HG03108 (cell line): ENCODE results near the gene C7orf57.

ENCODE experiments used
- ATAC-seq: cut with Tn5 transposase; IDR thresholded peaks from one replicate; pipeline ENCODE4 v1.9.1; 2021; ENCODE audit warnings: moderate library complexity; ENCODE audit not compliant: unreplicated experiment

The C7orf57 gene

DNA sequence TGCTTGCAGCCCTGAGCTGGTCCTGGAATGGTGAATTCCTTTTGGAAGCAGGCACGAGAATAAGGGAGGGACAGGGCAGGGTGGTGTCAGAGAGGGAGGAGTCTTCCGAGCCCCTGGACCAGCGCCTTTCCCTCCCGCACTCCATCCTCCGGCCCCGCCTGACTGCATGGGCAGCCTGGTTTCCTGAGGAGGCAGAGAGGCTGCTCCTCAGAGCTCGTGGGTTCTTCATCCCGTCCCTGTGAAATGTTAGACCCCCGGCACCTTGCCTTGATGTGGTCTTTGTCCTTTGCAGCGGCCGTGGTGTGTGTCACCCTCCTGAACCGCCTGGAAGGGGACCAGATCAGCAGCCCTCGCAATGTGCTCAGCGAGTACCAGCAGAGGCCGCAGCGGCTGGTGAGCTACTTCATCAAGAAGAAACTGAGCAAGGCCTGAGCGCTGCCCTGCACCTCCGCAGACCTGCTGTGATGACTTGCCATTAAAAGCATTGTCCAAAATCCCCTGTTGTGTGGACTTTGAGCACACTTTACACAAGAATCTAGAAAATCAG is 72.7 kb downstream of the C7orf57 start:
- ATAC-seq, result no peak

DNA sequence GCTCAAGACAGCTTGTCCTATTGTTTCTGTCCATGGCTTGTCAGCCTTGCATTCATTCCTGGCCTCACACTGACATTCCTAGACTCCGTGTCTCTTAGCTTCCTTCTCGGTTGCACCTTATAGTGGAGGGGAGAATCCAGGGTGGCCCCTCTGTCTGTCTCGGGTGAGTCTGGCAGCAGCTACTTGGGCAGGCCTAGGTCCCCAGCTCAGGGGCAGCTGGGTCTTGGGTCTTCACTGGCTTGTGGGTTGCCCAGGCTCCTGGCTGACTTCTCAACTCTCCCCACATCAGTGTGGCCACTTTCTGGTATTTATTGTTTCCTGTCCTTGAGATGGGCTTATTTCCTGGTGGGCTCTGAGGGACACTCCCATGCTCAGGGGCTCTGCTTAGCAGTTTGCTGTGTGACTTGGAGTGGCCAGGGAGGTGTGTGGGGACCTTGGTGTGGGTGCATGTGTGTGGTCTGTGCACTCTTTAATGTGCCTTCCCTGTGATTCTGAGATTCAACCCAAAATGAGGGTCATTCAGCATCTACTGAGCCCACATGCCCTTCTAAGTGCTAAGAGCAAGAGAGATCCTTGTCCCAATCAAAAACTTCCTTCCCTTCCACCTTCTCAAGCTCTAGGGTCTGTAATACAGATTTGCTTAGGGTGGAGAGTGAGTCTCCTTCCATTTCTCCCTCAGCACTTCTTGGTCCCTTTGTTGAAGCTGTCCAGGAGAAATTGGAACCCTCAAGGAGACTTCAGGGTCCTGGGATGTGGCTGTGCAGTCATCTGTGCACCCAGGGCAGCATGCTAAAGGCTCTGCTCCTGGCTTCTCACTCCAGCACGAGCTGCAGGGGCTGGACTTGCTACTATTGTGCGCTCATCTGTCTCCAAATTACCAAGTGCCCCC is 73.9 kb downstream of the C7orf57 start:
- no peak for ATAC-seq

DNA sequence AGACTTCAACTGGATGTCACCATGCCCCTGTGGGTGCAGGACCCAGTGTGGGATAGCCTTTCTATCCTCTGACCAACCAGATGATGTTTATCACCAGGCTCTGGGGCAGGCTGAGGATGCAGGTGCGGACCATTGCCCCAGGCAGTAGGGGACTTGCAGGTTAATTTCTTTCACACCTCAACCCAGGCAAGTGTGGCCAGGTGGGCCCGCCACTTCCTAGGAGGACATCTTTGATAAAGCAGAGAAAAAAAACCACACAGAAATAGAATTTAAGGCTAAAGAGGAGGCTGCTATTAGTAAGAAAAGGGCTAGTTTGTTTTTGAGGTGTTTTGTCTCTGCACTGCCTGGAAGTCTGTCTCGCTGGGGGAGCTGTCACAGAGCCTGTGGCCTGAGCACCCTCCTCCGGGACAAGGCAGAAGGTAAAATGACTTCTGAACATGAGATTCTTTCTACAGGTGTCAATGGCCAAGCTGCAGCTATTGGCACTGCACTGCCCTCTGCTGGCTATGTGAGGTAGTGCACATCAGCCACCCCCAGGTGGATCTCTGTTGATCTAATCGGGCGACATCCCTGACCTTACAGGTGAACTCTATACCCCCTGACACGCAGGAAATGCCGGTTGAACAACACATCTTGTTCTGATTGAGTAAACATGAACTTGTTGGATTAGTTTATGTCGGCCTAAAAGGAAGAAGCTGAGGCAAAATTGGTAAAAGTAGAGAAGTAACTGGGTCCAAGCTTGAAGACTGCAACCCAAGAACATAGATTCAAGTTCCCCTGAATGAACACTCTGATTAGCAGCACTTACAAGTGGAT is 74.7 kb downstream of the C7orf57 start:
- peak; percentile 77 for ATAC-seq

DNA sequence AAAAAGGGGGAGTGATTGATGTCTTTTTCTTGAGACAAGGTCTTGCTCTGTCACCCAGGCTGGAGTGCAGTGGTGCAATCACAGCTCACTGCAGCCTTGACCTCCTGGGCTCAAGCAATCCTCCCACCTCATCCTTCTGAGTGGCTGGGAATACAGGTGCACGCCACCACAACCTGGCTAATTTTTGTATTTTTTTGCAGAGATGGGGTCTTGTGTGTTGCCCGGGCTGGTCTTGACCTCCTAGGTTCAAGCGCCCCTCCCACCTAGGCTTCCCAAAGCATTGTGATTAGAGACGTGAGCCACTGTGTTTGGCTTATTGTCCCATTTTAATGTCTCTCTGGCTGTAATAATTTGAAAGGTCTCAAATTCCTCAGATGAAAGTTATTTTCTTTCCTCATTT is 75.5 kb downstream of the C7orf57 start:
- no peak for ATAC-seq
